ENCODE measurements around the gene STT3B. TPM values are rescaled to one million over a fixed set of nuclear protein-coding genes. Genes with fewer than 3 reads are reported as not detected.

STT3B gene
- total RNA-seq, 2 donors from 2014 or later: 44.5 to 65.1 TPM

DNA sequence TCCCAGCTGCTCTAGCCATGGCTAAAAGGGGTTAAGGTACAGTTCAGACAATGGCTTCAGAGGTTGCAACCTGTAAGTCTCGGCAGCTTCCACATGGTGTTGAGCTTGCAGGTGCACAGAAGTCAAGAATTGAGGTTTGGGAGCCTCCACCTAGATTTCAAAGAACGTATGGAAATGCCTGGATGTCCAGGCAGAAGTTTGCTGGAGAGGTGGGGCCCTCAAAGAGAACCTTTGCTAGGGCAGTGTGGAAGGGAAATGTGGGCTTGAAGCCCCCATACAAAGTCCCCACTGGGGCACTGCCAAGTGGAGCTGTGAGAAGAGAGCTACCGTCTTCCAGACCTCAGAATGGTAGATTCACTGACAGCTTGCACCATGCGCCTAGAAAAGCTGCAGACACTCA is 73.7 kb downstream of the STT3B start:
- intact Hi-C loops (cut with DNase I): no loop called here
- WGBS, 2 donors: 98 to 100% methylated on average over 3 to 4 of the region's 4 CpGs
- no peak for ATAC-seq

DNA sequence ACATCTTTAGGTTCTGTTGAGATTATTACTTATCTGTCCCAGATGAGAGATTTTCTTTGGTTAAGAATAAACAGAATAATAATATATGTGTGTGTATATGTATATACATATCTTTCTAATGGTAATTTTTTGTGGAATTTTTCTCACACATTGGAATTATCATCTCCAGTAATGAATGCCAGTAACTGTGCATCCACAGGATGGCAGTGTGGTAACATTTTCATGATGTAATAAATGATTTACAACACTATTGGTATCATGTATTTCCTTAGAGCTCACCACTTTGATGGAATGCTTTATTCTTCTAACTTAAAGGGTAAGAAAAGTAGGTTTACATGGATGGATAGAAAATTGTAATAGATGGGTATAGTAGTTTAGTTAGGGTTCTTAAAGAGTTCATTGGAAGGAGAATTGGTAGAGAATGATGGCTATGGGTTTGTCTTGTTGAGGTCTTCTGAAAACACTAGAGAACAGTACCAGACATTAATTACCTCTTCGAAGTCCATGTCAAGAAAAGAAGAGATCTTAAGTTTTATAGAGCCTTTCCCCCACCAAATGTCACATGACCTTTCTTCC is 78.1 kb downstream of the STT3B start:
- Histone ChIP-seq H3K4me3 (no peak overlapping the region), H3K4me1 (peaks cover 21% of the 10 kb centered on the region), H3K27ac (no peak overlapping the region), H3K36me3 (replicated peaks in 1 of 2; ENCODE audit: insufficient read depth in 1 of 2, low read depth in 2 of 2) (no peaks in the 10 kb centered on the region), H3K27me3 (no peaks in the 10 kb centered on the region), H3K9me3 (peaks cover 0 to 15% (median 0%) of the 10 kb centered on the region in 3 donors)
- intact Hi-C loops (cut with DNase I): no loop called here
- WGBS, 2 donors: 88 to 95% methylated on average over 1 of the region's 1 CpG
- TF ChIP-seq, protein P1, sequence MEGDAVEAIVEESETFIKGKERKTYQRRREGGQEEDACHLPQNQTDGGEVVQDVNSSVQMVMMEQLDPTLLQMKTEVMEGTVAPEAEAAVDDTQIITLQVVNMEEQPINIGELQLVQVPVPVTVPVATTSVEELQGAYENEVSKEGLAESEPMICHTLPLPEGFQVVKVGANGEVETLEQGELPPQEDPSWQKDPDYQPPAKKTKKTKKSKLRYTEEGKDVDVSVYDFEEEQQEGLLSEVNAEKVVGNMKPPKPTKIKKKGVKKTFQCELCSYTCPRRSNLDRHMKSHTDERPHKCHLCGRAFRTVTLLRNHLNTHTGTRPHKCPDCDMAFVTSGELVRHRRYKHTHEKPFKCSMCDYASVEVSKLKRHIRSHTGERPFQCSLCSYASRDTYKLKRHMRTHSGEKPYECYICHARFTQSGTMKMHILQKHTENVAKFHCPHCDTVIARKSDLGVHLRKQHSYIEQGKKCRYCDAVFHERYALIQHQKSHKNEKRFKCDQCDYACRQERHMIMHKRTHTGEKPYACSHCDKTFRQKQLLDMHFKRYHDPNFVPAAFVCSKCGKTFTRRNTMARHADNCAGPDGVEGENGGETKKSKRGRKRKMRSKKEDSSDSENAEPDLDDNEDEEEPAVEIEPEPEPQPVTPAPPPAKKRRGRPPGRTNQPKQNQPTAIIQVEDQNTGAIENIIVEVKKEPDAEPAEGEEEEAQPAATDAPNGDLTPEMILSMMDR (IDR thresholded peaks at IDR 0.05): peak in 6 of 7 experiments; percentile 23 to 54 (median 46)
- TF ChIP-seq POLR2A (IDR thresholded peaks at IDR 0.05): no peak
- ATAC-seq (no peak), DNase-seq (peak in 2 of 4 donors; percentile 8 to 13)

More for the DNA sequence above, 73.7 kb downstream of the STT3B start:
- no peak for TF ChIP-seq POLR2A (IDR thresholded peaks at IDR 0.05)
- TF ChIP-seq, protein P1 (IDR thresholded peaks at IDR 0.05): no peak
- H3K9me3 ChIP-seq: peaks cover 0 to 15% (median 0%) of the 10 kb centered on the region in 3 donors
- no peaks in the 10 kb centered on the region for H3K27me3 ChIP-seq
- no peaks in the 10 kb centered on the region for H3K4me1 ChIP-seq
- no peak overlapping the region for H3K4me3 ChIP-seq
- no peak overlapping the region for H3K27ac ChIP-seq
- no peak for DNase-seq
- H3K36me3 ChIP-seq (replicated peaks in 1 of 2; ENCODE audit: insufficient read depth in 1 of 2, low read depth in 2 of 2): no peaks in the 10 kb centered on the region

DNA sequence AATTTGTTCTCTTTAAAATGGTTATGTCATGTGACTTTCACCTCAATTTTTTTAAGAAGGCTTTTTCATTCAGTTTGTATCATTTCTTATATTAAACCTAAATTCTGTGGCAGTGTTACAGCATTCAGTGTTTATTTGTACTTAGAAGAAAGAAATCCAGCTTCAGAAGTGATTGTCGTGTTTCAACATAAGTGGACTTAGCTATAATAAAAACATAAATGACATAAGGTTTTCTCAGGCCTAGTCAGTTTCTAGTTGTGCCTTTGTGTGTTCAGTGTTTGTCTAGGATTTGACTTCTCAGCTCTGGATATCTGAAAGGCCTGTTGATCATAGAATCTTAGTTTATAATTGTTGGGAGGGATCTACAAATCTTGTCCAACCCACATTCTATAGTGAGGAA is 80.5 kb downstream of the STT3B start:
- intact Hi-C loops (cut with DNase I): no loop called here
- ATAC-seq (no peak), DNase-seq (no peak)
- no peak overlapping the region for H3K27ac ChIP-seq
- TF ChIP-seq POLR2A (IDR thresholded peaks at IDR 0.05): no peak
- TF ChIP-seq, protein P1 (IDR thresholded peaks at IDR 0.05): no peak
- H3K4me3 ChIP-seq: no peak overlapping the region
- no peaks in the 10 kb centered on the region for H3K9me3 ChIP-seq
- no peaks in the 10 kb centered on the region for H3K36me3 ChIP-seq (replicated peaks in 1 of 2; ENCODE audit: insufficient read depth in 1 of 2, low read depth in 2 of 2)
- H3K27me3 ChIP-seq: no peaks in the 10 kb centered on the region
- H3K4me1 ChIP-seq: peaks cover 21% of the 10 kb centered on the region
- whole genome bisulfite sequencing, 2 donors: 75 to 77% methylated on average over 1 of the region's 1 CpG

DNA sequence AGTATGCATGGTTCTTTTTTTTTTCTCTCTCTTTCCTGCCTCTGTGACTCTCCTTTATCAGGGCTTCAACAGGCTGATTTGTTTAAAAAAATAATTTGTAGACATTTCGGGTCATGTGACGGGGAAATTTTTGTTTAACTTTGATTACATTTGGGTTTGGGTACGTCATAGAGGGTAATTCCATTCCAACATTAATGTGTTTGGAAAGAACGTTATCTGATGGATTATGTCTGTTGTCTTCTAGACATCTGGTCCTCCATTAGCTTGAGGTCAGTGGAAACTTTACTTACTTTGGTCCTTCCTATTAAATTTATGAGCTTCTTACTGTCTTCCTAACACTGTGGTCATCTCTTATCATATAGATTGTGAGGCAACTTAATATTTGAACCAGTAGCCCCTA is 80.9 kb downstream of the STT3B start:
- intact Hi-C loops (cut with DNase I): no loop called here
- H3K4me1 ChIP-seq: peaks cover 21% of the 10 kb centered on the region
- no peak overlapping the region for H3K27ac ChIP-seq
- WGBS, 2 donors: 34 to 35% methylated on average over 4 of the region's 4 CpGs
- no peaks in the 10 kb centered on the region for H3K9me3 ChIP-seq
- TF ChIP-seq POLR2A (IDR thresholded peaks at IDR 0.05): no peak
- TF ChIP-seq, protein P1 (IDR thresholded peaks at IDR 0.05): no peak
- H3K27me3 ChIP-seq: no peaks in the 10 kb centered on the region
- H3K36me3 ChIP-seq (replicated peaks in 1 of 2; ENCODE audit: insufficient read depth in 1 of 2, low read depth in 2 of 2): peaks cover 0 to 2% of the 10 kb centered on the region in 2 donors
- no peak for ATAC-seq
- no peak for DNase-seq
- H3K4me3 ChIP-seq: no peak overlapping the region

Measured in body of pancreas (tissue), 4 donors.